ENCODE measurements around the gene MBNL1. TPM values are rescaled to one million over a fixed set of nuclear protein-coding genes. Genes with fewer than 3 reads are reported as not detected.

Gene MBNL1
- total RNA-seq, 2 donors from 2014 or later: 1.3 to 4.9 TPM

DNA sequence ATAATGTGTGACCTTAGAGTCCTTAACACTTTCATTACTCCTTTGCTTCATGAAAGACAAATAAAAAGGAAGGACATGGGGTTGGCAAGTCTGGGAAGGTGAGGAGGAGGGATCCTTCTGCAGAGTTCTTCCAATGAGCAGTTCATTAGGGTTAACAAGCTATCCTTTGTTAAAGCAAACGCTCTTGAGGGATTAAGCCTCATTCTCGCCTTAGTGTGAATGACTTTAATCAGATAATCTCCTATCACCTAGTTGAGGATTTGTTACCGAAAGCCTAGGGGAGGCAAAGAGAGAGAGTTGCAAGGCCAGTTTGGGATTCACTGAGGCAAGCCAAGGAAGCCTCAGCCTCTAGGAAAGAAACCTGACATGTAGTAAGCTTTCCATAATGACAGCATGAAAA, 7.4 kb upstream of the MBNL1 start:
- H3K36me3 Mint-ChIP-seq (ENCODE audit: low read depth): no peaks in the 10 kb centered on the region
- H3K4me1 ChIP-seq (ENCODE audit: control insufficient read depth, insufficient read depth, low read length): no peaks in the 10 kb centered on the region
- no peak overlapping the region for H3K9ac ChIP-seq (ENCODE audit: extremely low read depth, low read length, poor library complexity, severe bottlenecking)
- peaks cover 99% of the 10 kb centered on the region for H3K27me3 ChIP-seq (ENCODE audit: control insufficient read depth, insufficient read depth, low read length, poor library complexity, severe bottlenecking)
- H3K9me3 ChIP-seq (ENCODE audit: control insufficient read depth, low read length): no peaks in the 10 kb centered on the region
- no peak overlapping the region for H3K27ac Mint-ChIP-seq
- TF ChIP-seq, protein P1, sequence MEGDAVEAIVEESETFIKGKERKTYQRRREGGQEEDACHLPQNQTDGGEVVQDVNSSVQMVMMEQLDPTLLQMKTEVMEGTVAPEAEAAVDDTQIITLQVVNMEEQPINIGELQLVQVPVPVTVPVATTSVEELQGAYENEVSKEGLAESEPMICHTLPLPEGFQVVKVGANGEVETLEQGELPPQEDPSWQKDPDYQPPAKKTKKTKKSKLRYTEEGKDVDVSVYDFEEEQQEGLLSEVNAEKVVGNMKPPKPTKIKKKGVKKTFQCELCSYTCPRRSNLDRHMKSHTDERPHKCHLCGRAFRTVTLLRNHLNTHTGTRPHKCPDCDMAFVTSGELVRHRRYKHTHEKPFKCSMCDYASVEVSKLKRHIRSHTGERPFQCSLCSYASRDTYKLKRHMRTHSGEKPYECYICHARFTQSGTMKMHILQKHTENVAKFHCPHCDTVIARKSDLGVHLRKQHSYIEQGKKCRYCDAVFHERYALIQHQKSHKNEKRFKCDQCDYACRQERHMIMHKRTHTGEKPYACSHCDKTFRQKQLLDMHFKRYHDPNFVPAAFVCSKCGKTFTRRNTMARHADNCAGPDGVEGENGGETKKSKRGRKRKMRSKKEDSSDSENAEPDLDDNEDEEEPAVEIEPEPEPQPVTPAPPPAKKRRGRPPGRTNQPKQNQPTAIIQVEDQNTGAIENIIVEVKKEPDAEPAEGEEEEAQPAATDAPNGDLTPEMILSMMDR (conservative IDR thresholded peaks at IDR 0.05): no peak
- DNase-seq: peak; percentile 57
- no peaks in the 10 kb centered on the region for H3K9me3 Mint-ChIP-seq
- no peak overlapping the region for H3K4me3 ChIP-seq (ENCODE audit: low read length)
- H3K27ac ChIP-seq (ENCODE audit: low read depth, low read length): no peak overlapping the region
- H3K4me3 Mint-ChIP-seq: no peak overlapping the region
- H3K4me1 Mint-ChIP-seq: peaks cover 2% of the 10 kb centered on the region
- H3K27me3 Mint-ChIP-seq (ENCODE audit: insufficient read depth): peaks cover 96% of the 10 kb centered on the region
- no peaks in the 10 kb centered on the region for H3K36me3 ChIP-seq (ENCODE audit: control insufficient read depth, insufficient read depth, low read length)
- 12 to 20% methylated on average over 1 to 3 of the region's 3 CpGs for WGBS, 2 experiments (ENCODE audit: insufficient coverage in 1 of 2, insufficient read length in 1 of 2)

DNA sequence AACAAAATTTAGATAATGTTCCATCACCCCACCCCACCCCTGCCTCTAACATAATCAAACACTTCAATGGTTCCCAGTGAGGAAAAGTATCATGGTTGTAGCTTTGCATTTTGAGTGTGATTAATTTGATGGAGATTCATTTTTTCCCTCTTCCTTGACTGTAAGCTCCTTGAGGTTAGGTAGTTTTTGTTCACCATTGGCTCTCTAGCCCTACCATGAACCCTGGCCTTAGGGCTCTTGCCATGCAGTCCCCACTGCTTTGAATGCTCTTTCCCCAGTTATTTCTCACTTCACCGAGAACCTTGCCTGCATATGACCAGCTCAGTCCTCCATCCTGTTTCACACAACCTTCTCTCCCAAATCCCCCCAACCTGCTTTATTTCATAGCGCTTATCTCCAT, 5.0 kb upstream of the MBNL1 start:
- no peak overlapping the region for H3K4me3 ChIP-seq (ENCODE audit: low read length)
- no peak overlapping the region for H3K27ac ChIP-seq (ENCODE audit: low read depth, low read length)
- no peaks in the 10 kb centered on the region for H3K9me3 Mint-ChIP-seq
- peaks cover 98% of the 10 kb centered on the region for H3K27me3 ChIP-seq (ENCODE audit: control insufficient read depth, insufficient read depth, low read length, poor library complexity, severe bottlenecking)
- H3K4me1 ChIP-seq (ENCODE audit: control insufficient read depth, insufficient read depth, low read length): no peaks in the 10 kb centered on the region
- H3K27ac Mint-ChIP-seq: no peak overlapping the region
- H3K4me3 Mint-ChIP-seq: no peak overlapping the region
- TF ChIP-seq, protein P1 (conservative IDR thresholded peaks at IDR 0.05): no peak
- H3K4me1 Mint-ChIP-seq: peaks cover 2% of the 10 kb centered on the region
- no peak for DNase-seq
- H3K9me3 ChIP-seq (ENCODE audit: control insufficient read depth, low read length): no peaks in the 10 kb centered on the region
- H3K36me3 ChIP-seq (ENCODE audit: control insufficient read depth, insufficient read depth, low read length): no peaks in the 10 kb centered on the region
- peaks cover 98% of the 10 kb centered on the region for H3K27me3 Mint-ChIP-seq (ENCODE audit: insufficient read depth)
- no peaks in the 10 kb centered on the region for H3K36me3 Mint-ChIP-seq (ENCODE audit: low read depth)
- H3K9ac ChIP-seq (ENCODE audit: extremely low read depth, low read length, poor library complexity, severe bottlenecking): no peak overlapping the region
- WGBS, 2 experiments (ENCODE audit: insufficient coverage in 1 of 2, insufficient read length in 1 of 2): 57% methylated on average over 2 of the region's 2 CpGs; no CpG with 5 or more reads in 1 of the 2 experiments

DNA sequence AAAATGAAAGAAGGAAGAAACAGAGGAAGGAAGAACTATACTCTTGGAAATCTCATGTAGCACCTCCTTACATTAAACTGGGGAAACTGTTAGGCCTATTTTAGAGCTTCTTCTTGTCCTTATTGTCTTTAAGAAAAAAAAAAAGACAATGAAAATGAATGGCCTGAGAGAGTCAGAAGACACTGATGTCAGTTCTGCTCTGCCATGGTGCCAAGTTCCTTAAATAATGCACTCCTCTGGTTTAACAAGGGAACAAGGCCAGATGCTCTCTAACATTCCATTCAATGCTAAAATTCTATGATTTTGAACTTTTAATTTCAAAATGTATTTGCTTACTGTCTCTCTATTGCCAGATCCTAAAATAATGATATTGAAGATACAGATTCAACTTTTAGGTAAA, 4.4 kb upstream of the MBNL1 start:
- H3K4me1 ChIP-seq (ENCODE audit: control insufficient read depth, insufficient read depth, low read length): peaks cover under 1% of the 10 kb centered on the region
- DNase-seq: no peak

More for the DNA sequence above, 4.4 kb upstream of the MBNL1 start:
- no peaks in the 10 kb centered on the region for H3K9me3 ChIP-seq (ENCODE audit: control insufficient read depth, low read length)
- Mint-ChIP-seq H3K36me3 (ENCODE audit: low read depth) (no peaks in the 10 kb centered on the region), H3K4me3 (no peak overlapping the region), H3K27me3 (ENCODE audit: insufficient read depth) (peaks cover 98% of the 10 kb centered on the region), H3K27ac (no peak overlapping the region), H3K4me1 (peaks cover 2% of the 10 kb centered on the region), H3K9me3 (no peaks in the 10 kb centered on the region)
- TF ChIP-seq, protein P1 (conservative IDR thresholded peaks at IDR 0.05): no peak
- H3K36me3 ChIP-seq (ENCODE audit: control insufficient read depth, insufficient read depth, low read length): no peaks in the 10 kb centered on the region
- no peak overlapping the region for H3K9ac ChIP-seq (ENCODE audit: extremely low read depth, low read length, poor library complexity, severe bottlenecking)
- no peak overlapping the region for H3K27ac ChIP-seq (ENCODE audit: low read depth, low read length)
- H3K27me3 ChIP-seq (ENCODE audit: control insufficient read depth, insufficient read depth, low read length, poor library complexity, severe bottlenecking): peaks cover 98% of the 10 kb centered on the region
- no peak overlapping the region for H3K4me3 ChIP-seq (ENCODE audit: low read length)
